COLO829 (cell line): Measurements from ENCODE around the gene ATXN10.

Experiments
- DNase-seq: peaks from one replicate; pipeline ENCODE4 v3.0.0; 2012; ENCODE audit warnings: low spot score

Gene ATXN10

DNA sequence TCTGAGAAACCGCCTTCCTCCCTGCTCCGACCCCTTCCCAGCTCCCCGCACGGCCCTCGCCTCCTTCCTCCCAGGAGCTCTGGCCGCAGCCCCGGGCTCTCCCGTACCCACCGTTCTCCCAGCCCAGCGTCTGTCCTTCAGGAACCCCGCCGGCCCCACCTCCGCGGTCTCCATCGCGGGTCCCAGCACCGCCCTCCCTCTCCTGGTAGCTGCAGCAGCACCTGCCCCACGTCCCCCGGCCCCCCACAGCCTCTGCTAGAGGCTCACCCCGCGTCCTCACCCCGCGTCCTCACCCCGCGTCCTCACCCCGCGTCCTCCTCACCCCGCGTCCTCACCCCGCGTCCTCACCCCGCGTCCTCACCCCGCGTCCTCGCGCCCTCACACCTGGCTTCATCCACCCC lies 219.4 kb downstream of the ATXN10 start:
- DNase-seq, result no peak

DNA sequence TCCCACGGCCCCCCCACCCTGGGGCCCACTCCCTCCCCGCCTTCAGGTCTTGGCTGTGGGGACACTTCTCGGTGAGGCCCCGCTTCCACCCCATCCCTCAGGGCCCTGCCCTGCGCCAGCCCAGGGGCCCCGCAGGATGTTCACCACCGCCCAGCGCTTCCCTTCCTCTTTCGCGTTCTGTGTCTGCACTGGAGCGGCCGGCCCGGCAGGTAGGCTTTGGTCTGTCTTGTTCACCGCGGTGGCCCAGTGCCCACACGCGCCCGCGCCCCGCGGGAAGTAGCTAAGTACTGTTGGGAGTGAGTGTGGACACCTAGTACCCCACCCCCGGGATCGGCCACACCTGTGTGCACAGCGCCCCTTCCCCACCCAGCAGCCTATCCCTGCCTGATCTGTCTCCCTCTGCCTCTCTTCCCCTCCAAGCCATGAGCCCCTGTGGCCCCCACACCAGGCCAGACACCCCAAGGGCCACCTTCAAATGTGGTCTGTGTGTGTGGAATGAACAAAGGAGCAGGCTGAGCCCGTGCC lies 219.9 kb downstream of the ATXN10 start:
- DNase-seq, result no peak

DNA sequence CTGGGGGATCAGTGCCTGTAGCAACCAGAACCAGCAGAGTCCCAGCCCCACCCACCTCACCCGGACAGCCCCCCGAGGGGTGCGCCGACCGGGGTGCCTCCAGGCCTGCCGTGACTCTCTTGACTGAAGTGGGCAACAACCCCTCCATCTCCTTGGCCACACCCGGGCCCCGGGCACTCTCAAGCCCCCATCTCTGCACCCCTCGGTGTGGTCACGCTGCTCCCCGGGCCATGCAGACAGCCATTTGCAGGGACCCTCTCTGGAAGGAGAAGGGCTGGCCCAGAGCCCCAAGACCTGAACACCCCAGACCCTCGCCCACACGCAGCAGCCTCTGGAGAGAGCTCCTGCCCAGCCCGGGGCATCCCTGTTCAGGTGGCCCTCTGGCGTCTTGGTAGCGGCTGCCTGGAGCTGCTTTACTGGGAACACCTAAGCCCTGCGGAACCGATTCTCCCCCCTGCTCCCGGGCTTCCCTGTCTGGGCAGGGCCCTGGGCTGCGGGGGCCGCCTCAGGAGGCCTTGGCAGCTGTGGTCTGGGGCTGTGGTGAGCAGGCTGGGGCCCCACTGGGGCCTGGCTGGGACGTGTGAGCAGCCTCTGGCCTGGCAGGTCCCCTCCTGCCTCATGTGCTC lies 220.5 kb downstream of the ATXN10 start:
- no peak for DNase-seq

GRCh38 chr22:45892681-45893461 lies 221.2 kb downstream of the ATXN10 start:
- DNase-seq, result no peak

DNA sequence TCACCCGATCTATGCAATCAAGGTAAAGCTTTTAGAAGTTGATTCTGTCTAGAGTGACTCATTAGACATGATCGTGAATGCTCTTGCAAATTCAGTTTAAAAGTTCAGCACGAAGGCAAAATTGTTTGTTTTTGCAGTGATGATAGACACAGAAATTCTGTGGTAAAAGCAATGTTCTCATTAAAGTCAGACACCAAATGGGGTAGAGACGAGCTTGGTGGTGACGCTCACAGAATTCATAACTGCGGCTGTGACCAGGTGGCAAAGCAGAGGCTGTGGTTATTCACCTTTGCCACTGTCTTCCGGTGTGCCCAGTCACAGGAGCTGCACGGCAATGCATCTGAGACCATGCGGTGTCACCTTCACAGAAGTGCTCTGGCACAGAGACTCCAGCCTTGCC lies 221.9 kb downstream of the ATXN10 start:
- no peak for DNase-seq
